DND-41 (cell line): ENCODE results near the gene GLCCI1.

Experiments
- CTCF ChIP-seq: IDR thresholded peaks from 2 replicates; pipeline ENCODE4 v1.5.1; 2012; ENCODE audit warnings: borderline replicate concordance, low read length, moderate library complexity, mild to moderate bottlenecking; ENCODE audit not compliant: poor library complexity, severe bottlenecking; ENCODE audit errors: extremely low read depth
- EZH2 ChIP-seq: IDR thresholded peaks from 3 replicates; pipeline ENCODE4 v1.6.1; 2012; ENCODE audit warnings: borderline replicate concordance, low read depth, mild to moderate bottlenecking, moderate library complexity, low read length, inconsistent platforms; ENCODE audit not compliant: severe bottlenecking

GRCh38 chr7:7972128-7972527 is 3.5 kb downstream of the GLCCI1 start:
- TF ChIP-seq CTCF, result no peak
- TF ChIP-seq EZH2, result no peak
